Dedifferentiated amniotic fluid mesenchymal stem cell (primary cell): ENCODE data around the gene HLF.

Experiments
- DNase-seq: peaks from one replicate; pipeline ENCODE4 v3.0.0-alpha.2; 2016; ENCODE audit errors: extremely low spot score

Gene HLF

DNA sequence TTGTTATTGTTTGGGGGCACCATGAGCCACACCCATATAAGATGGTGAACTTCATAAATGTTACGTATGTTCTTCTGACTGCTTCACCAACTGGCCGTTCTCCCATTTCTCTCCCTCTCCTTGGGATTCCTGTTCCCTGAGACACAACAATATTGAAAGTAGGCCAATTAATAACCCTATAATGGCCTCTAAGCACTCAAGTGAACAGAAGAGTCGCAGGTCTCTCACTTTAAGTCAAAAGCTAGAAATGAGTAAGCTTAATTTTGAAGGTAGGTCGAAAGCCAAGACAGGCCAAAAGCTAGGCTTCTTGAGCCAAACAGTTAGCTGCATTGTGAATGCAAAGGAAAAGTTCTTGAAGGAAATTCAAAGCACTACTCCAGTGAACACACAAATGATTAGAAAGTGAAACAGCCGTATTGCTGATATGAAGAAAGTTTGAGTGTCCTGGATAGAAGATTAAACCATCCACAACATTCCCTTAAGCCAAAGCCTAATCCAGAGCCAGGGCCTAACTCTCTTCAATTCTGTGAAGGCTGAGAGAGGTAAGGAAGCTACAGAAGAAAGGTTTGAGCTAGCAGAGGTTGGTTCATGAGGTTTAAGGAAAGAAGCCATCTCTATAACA is 25.8 kb downstream of the HLF start:
- no peak for DNase-seq

DNA sequence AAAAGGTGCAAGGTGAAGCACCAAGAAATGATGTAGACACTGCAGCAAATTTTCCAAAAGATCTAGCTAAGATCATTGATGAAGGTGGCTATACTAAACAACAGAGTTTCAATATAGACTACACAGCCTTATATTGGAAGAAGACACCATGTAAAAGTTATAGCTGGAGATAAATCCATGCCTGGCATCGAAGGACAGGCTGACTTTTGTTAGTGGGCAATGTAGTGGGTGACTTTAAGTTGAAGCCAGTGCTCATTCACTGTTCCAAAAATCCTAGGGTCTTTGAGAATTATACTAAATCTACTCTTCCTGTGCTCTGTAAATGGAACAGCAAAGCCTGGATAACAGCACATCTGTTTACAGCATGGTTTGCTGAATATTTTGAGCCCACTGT is 26.4 kb downstream of the HLF start:
- no peak for DNase-seq

DNA sequence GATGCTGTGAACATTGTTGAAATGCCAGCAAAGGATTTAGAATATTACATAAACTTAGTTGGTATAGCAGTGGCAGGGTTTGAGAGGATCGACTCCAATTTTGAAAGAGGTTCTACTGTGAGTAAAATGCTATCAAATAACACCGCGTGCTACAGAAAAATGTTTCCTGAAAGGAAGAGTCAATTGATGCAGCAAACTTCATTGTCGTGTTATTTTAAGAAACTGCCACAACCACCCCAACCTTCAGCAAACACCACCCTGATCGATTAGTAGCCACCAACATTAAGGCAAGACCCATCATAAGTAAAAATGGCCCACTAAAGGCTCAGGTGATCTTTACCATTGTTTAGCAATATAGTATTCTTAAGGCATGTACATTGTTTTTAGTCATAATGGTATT is 27.3 kb downstream of the HLF start:
- DNase-seq, result no peak

DNA sequence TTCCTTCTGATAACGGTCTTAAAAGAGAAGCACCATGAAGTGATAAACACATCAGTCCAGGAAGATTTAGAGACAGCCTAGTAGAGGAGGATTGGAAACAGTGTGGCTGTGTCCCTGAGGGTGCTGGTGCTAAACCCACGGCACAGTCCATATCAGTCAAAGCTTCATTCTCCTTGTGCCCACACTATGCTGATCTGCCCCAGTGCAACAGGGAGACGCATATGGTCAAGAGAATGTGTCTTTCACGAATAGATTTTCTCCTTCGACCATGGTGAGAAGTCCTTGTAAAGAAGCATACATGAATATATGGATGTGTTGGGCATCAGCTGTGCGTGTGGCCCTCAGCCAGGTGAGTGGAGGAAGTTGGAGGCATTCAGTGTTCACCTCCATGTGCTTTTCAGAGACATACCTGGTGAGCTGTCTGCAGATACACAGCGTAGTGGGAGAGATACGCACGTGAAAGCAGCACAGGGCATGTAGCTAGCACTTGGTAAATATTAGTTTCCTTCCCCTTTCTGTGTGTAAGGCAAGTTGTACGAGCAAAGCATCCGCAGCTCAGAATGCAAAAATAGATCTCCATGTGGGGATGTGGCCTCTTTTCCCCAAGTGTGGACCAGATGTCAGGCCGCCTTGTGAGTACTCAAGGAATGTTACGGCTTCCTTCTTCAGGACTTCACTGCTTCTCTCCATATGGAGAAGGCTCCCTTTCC is 29.4 kb downstream of the HLF start:
- no peak for DNase-seq

DNA sequence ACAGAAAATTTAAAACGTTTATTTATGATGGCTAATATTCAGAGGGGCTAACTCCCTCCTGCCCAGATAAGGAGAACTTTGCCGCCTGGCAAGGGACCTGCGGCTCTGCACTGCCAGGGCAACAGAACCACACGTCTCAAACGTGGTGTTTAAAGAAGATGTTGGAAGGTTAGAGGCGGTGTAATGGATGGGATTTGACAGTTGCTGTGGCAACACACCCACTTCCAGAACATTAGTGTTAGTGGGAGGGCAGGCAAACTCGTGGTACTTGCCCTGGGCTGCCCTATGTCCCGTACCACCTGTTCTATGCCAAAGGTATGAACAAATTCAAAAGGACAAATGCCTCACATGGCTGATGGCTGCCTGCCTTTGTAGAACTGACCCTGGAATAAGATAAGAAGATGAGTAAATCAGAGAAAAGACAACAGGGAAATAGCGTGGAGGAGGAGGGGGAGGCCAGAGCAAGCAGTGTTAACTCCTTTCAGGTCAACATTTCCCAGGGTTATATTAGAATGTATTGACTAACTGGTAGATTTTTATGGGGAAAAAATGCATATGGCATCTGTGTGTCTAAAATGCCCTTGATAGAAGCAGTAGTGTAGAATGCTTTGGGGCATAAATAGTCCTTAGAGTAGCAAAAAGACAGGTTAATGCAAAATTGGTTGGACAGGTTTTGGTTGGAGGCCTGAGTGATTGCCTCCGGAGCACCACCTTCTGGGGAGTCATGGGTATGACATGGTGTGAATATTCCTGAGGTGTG is 30.8 kb downstream of the HLF start:
- no peak for DNase-seq

DNA sequence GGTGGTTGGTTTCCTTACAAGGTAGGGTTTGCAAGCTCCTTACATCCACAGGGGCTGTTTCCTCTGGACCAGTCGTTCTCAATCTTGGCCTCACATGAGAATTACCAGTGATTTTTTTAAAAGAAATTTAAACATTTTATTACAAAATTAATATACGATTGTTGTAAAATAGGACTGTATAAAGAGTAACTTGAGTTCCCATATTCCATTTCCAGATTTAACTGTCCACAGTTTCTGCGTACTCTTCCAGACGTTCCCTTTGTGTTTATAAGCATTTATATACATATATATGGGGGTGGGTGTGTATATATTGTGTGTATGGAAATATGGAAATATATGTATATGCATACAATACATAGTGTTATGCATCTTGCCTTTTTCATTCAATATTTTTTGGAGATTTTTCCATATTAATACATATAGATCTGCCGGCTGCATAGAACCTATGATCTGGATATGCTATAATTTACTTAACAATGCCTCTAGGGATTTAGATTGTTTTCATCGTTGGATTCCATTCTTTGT is 31.5 kb downstream of the HLF start:
- no peak for DNase-seq

DNA sequence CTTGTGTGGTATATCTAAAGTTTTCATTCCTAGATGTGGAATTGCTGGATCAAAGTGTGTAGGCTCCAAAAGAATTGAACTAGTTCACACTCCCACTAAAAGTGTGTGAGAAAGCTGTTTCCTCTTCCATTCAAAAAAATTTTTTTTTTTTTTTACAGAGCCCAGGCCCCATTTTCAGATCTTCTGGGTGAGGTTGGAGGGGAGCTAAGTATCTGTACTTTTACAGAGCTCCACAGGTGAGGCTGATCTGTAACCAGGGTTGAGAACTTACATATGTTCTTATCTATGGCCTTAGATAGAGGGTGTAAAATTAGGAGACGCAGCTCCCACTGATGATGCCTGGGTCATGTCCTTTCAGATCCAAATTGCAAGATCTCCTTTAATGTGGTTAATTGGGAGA is 31.9 kb downstream of the HLF start:
- DNase-seq, result no peak

DNA sequence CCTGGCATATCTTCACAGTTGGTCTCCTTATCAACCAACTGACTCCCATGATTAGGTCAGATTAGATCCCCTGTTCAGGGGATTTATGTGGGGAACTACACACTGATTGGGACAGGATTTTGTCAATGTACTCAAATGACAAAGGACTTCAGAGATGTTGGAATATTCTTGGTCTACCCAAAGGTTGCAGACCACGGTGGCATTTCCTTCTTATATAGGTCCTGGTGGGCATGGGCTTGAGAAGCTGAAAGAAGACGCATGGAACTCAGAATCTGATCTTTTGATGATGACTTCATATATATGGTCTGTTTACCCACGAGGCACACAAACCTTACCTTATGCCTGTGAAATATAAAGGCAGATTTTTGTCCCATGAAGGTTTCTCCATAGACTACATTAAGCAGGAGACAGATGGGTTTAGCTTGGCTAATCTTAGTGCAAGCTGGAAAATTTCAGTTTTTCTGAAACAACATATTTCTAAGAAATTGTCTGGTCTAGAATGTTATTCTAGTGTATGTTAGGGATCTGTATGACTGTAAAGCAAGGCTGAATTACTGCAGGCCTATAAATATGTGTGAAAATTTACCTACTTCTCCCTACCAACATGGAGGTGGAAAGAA is 33.5 kb downstream of the HLF start:
- no peak for DNase-seq

DNA sequence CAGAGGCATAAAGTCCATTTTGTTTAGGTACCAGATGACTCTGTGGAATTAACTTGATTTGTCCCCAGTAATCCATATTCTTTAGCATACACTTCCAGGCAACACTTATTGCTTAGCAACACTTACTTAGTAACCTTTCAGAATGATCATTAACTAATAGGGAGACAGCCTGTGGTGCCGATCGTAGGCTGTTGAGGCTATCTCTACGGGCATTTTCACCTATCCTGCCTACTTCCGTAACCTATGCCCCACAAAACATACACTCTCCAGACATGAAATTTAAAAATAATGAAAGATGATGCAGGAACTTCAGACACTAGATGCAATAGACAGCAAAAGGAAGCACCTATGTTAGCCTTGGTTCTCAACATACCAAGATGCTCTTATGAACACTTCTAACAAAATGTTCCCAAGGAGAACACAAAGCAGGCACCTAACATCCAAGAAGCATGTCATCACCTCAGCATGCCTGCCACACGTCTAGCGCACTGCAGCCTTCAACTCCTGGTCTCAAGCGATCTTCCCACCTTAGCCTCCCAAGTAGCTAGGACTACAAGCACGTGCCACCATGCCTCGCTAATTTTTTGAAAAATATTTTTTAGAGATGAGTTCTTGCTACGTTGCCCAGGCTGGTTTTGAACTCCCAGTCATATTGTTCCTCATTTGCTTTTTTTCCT is 34.5 kb downstream of the HLF start:
- DNase-seq, result no peak

DNA sequence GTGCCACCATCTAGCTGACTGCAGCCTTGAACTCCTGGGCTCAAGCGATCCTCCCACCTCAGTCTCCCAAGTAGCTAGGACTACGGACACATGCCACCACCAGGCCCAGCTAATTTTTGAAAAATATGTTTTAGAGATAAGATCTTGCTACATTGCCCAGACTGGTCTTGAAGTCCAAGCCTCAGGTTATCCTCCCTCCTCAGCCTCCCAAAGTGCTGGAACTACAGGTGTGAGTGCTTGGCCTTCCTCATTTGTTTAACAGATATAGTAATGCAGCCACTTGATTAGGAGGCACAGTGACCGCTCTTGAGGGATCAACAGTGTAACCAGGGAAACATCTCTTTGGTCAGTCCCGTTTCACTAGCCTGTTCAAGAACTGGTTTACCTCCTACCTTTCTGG is 35.1 kb downstream of the HLF start:
- no peak for DNase-seq

DNA sequence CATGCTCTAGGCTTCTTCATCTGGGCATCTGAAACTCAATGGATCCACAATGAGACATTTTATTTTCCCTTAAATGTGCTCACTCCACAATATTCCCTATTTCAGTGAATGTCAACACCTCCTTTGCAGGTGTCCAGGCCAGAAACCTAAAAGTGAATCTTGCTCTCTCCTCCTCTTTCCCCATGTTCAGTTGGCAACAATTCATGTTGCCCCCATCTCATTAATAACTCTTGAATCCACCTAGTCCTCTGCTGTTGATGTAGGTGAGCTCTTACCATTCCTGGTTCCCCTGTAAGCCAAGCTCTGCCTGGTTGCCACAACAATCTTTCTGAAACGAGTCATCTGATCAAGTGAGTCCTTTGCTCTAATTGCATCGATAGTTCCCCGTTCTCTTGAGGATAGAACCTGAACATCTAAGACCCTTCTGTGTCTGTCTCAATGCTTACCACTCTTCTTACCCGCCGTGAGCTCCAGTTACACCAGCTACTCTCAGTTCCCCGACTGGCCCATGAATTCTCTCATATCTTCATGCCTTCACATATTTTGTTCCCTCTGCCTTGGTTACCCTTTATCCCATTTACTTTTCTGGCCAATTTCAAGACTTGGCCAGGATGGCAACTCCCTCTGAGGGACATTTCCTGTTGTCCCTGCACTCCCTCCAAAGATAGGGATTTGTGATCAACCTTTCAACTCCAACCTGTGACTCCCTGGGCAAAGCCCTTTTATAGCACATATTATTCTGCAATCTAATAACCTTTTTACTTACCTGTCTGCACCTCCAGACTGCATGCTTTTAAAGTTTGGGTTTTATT is 35.9 kb downstream of the HLF start:
- no peak for DNase-seq

DNA sequence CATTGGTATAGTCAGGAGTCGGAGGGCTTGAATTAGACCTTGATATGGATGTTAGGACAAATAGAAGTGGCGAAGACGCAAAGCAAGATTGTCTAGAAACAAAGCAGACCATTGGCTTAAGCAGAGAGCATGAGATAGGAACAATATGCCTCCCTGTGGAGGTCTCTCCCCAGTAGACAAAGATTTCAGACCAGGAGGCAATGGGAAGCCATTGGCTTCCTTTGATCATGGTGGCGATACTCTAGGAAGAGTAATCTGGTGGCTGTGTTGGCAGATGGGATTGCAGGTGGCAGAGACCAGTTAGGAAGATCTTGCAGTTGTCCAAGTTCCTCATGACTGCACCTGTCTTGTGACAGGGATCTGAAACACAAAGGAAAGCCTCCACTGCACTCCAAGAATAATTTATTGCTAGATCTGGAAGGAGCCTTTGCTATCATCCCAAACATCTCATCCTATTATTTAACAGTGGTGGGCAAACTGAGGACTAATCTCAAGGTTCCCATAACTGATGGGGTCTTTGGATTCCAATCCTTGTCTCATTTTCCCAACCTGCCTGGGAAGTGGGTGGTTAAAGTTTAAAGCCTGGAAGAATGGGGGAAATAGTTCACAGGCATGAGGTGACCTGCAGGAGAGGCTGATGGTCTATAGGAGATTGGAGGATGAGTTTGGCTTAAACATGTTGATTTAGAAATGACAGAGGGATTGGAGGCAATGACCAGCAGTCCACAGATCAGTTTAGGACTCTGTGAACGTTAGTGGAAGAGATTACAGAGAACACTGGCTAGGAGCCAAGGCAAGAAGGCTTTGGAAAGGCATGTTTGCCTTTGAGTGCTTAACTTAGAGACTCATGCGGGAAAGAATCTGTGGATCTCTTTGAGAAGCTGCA is 37.0 kb downstream of the HLF start:
- DNase-seq, result no peak

DNA sequence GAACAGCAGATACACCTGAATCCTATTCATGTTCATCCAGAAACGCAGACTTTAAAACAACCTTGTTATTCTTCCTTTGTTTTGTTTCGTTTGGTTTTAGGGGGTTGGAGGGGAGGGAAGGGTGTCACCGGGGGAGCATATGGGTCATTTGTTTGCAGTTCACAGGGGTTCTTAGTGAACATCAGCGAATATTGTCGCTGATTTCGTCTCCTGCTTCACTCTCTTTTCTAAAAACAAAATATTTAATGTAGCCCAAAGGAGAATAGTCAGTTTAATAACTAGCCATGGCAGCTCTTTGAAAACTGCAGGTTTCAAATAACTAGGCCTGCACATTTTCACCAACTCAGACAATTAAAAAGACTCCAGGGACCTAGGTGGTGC is 37.6 kb downstream of the HLF start:
- DNase-seq, result no peak

DNA sequence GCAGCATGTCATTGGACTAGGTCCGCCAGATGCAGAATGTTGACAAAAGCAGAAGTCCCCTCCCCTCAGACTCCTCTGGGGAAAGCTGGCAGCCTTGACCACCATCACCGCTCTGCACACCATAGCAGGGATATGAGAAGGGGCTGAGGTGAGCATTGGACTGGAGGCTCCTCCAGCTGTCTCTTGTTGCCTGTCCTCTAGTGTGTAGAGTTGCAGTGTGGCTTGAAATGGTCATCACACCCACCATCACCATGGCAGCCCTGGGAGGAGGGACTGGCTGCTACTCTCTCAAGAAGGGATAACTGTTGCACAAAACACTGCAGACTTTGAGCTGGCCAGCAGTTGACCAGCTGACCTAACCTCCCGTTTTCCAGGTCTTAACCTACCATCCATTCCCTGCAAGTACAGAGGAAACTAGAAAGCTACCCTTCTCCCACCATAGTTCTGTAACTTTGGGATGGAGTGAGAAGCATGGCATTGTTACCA is 38.3 kb downstream of the HLF start:
- DNase-seq, result no peak

DNA sequence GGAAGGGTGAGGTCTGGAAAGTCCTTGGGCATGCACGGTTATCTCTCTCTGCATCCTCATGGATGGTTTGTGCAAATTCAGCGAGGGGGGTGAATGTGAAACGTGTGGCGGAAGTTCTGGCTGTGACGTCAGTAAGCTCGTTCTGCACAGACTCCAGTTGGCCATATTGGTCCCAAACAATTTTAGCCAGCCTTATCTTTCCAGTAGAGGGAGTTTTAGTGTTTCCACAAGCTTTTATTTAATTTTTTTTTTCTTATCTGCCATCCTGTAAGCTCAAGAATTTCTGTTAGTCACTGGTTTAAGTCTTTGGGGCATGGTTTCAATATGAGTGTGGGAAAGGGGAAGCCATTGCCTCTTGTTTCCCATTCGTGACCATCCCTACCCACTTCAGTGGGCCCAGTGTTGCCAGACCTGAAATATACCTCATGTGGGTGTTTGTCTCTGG is 39.0 kb downstream of the HLF start:
- DNase-seq, result no peak

DNA sequence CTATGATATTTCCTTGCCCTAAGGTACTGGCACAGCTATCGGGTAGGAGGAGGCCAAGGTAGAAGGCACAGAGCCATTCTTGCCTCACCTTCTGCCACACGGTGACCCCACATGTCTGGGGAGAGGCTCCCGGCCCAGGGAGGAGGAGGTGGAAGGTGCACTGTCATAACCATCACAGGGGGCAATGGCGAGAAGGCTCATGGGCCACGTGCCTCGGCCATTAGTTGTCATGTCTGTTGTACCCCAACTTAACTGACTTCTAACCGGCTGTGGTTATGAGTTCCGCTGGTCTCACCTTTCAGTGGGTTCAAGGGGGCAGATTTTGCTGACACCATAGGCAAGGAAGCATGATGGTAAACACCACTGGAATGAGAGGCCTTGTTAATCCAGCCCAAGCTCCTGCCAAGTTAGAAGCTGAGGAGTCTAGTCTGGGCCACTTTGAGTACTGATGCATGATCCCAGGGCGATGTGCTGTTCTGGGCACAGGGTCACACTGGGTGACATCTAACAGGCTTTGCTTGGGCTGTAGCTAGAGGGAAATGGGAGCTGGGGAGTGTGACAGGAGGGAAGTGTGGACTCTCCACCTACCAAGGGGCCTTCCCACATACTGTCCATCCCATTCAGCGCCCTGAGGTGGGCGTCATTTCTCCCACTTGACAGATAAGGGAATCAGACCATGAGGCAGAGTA is 39.6 kb downstream of the HLF start:
- no peak for DNase-seq

DNA sequence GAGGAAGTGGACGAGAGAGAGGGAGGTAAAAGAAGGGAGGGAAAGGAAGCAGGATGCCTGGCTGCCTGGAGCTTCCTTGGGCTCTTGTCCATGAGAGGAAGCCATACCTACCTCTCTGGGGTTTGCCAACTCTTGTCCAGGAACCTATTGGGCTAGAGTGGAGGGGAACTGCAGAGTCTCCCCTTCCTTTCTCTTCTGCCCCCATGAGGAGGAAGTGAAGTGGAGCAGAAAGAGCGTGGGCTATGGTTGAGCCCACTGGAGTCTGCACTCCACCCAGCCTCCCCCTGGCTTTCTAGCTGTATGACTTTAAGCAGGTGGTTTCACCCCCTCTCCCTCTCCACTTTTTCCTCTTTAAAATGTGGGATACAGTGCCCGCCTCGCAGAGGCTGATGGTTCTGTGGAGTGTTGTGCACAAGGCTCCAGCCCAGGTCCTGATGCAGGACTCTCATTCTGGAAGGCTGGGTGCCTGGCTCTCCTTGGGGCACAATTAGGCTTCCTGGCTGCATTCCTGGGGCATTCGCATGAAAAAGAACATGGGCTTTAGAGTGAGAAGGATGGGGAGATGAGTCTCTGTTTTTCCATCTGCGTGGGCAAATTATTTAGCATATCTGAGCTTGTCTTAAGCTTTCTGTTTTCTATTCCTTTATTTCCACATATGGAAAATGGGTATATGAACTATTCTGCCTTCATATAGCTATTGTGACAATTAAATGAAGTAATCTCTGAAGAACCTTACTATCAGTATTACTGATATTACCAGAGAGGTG is 40.7 kb downstream of the HLF start:
- DNase-seq, result no peak

DNA sequence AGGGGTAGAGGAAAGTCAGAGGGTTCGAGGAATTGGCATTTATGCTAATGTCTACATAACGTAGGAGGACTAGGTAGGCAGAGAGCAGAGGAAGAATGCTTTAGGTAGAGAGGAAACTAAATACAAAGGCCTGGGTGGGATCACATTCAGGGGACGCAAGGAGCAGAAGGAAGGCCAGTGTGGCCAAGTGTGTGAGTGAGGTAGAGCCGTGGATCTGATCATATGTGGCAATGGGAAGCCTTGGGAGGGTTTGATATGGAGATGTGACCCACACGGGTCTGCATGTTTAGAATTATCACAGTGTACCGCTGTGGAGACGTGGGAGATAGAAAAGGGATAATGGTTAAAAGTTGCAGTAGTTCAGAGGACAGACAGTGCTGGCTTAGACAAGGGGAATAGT is 43.1 kb downstream of the HLF start:
- DNase-seq, result no peak
